ENCODE data around the gene UNG. TPM values are rescaled to one million over a fixed set of nuclear protein-coding genes. Genes with fewer than 3 reads are reported as not detected.
"Not testable (repeated sequence)": the region's sequence is repeated elsewhere in the genome, so short reads cannot be mapped to it uniquely, and the experiment has no call there.

UNG gene
- total RNA-seq, 1 experiment from 2014 or later = 99.0 TPM

- H4K20me1 ChIP-seq (ENCODE audit: insufficient read depth) = no peaks in the 10 kb centered on the region
- DNase-seq (ENCODE audit: low read depth, low spot score) = no peak
- no peaks in the 10 kb centered on the region for H3K9me2 ChIP-seq (ENCODE audit: insufficient read depth)
- POLR2A ChIA-PET = no interaction called here
- no peak overlapping the region for H3K27ac ChIP-seq (ENCODE audit: low read depth, low read length)
- H3K4me3 ChIP-seq (replicated peaks in 1 of 2; ENCODE audit: low read depth in 1 of 2, low read length in 2 of 2) = peak overlapping the region; percentile 79 to 91
- no peaks in the 10 kb centered on the region for H3K27me3 ChIP-seq (ENCODE audit: insufficient read depth, low read length)
- H3K36me3 ChIP-seq (ENCODE audit: control insufficient read depth in 1 of 2, insufficient read depth in 2 of 2, low read length in 2 of 2) = no peaks in the 10 kb centered on the region
- CTCF ChIA-PET = interaction anchor here (0.9 kb wide), 1 partner anchor 16 kb away, joined by 3 read pairs; no protein-coding TSS in a partner anchor
- no TSS peak for BruUV-seq (replicated peaks)
- H3K79me2 ChIP-seq (ENCODE audit: insufficient read depth, low read length) = no peaks in the 10 kb centered on the region
- no peak overlapping the region for H2AFZ ChIP-seq (ENCODE audit: low read depth, low read length, poor library complexity, severe bottlenecking)
- intact Hi-C loops (cut with micrococcal nuclease) = no loop called here
- RAD21 ChIA-PET (ENCODE audit: low non-redundant PET in 1 of 2, low total read pairs in 2 of 2, uncharacterized antibody in 2 of 2, unreplicated experiment in 2 of 2) = no interaction called here
- ATAC-seq = no peak
- H3K4me1 ChIP-seq (ENCODE audit: control insufficient read depth in 1 of 2, insufficient read depth in 2 of 2, low read length in 2 of 2) = peaks cover 6 to 13% of the 10 kb centered on the region in 2 experiments; a peak in 2 of 4 replicates
- peak overlapping the region; percentile 63 for H3K9ac ChIP-seq (ENCODE audit: low read length)
- peak overlapping the region; percentile 98 for H3K4me2 ChIP-seq (ENCODE audit: low read length)
- TF ChIP-seq REST (IDR thresholded peaks at IDR 0.05; ENCODE audit: low read depth) (no peak), SIN3A (IDR thresholded peaks at IDR 0.05; ENCODE audit: low read depth) (no peak), EGR1 (IDR thresholded peaks at IDR 0.05; ENCODE audit: low read depth) (no peak), POLR2AphosphoS5 (IDR thresholded peaks at IDR 0.05; ENCODE audit: low read depth, low read length) (no peak), EZH2 (IDR thresholded peaks at IDR 0.05) (no peak)
- TF ChIP-seq, protein P1, sequence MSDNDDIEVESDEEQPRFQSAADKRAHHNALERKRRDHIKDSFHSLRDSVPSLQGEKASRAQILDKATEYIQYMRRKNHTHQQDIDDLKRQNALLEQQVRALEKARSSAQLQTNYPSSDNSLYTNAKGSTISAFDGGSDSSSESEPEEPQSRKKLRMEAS (IDR thresholded peaks at IDR 0.05) = no peak
- H3K9me3 ChIP-seq (ENCODE audit: control insufficient read depth in 1 of 2, insufficient read depth in 1 of 2, low read depth in 1 of 2, low read length in 2 of 2) = no peaks in the 10 kb centered on the region
Observed at GRCh38 chr12:109053382-109054123, 43.8 kb upstream of the UNG start.

GRCh38 chr12:109054124-109054513 is 43.3 kb upstream of the UNG start:
- H3K9ac ChIP-seq (ENCODE audit: low read length); H3K27ac ChIP-seq (ENCODE audit: low read depth, low read length); H4K20me1 ChIP-seq (ENCODE audit: insufficient read depth); H2AFZ ChIP-seq (ENCODE audit: low read depth, low read length, poor library complexity, severe bottlenecking); H3K9me3 ChIP-seq (ENCODE audit: control insufficient read depth in 1 of 2, insufficient read depth in 1 of 2, low read depth in 1 of 2, low read length in 2 of 2); ATAC-seq; POLR2A ChIA-PET; DNase-seq (ENCODE audit: low read depth, low spot score); H3K27me3 ChIP-seq (ENCODE audit: insufficient read depth, low read length); H3K4me3 ChIP-seq (replicated peaks in 1 of 2; ENCODE audit: low read depth in 1 of 2, low read length in 2 of 2); intact Hi-C loops (cut with micrococcal nuclease); BruUV-seq (replicated peaks); H3K36me3 ChIP-seq (ENCODE audit: control insufficient read depth in 1 of 2, insufficient read depth in 2 of 2, low read length in 2 of 2); RAD21 ChIA-PET (ENCODE audit: low non-redundant PET in 1 of 2, low total read pairs in 2 of 2, uncharacterized antibody in 2 of 2, unreplicated experiment in 2 of 2); H3K79me2 ChIP-seq (ENCODE audit: insufficient read depth, low read length); H3K9me2 ChIP-seq (ENCODE audit: insufficient read depth): not testable (repeated sequence)
- peaks cover 6 to 13% of the 10 kb centered on the region in 2 experiments; a peak in 2 of 4 replicates for H3K4me1 ChIP-seq (ENCODE audit: control insufficient read depth in 1 of 2, insufficient read depth in 2 of 2, low read length in 2 of 2)
- CTCF ChIA-PET = interaction anchor here (0.9 kb wide), 1 partner anchor 16 kb away, joined by 3 read pairs; no protein-coding TSS in a partner anchor
- peak overlapping the region; percentile 98 for H3K4me2 ChIP-seq (ENCODE audit: low read length)

Measured in HCT116 (cell line).